GM15510 (cell line): ENCODE results near the gene IL21R.

Experiments
- POLR2A ChIP-seq: IDR thresholded peaks from 3 replicates; pipeline ENCODE4 v1.6.1; 2011; ENCODE audit warnings: borderline replicate concordance; ENCODE audit not compliant: insufficient read length; ENCODE audit errors: extremely low read depth

Gene IL21R

DNA sequence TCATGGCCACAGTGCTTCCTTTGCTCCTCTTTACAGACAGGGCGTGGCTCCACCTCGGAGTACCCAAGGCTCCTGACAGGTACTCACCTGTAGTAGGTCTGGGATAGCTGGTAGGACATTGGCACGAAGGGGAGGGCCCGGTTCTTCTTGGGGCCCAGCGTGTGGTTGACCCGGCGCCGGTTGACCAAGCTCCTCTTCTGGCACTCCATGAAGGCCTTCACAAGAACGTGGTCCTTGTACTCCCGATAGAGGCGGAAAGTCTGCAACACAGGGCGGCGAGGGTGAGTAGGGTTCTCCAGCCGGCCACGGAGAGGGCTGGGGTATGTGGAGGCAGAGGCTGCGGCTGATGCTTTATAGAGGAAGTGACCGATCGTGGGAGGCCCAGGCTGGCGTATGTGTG, 69.7 kb downstream of the IL21R start:
- no peak for TF ChIP-seq POLR2A

DNA sequence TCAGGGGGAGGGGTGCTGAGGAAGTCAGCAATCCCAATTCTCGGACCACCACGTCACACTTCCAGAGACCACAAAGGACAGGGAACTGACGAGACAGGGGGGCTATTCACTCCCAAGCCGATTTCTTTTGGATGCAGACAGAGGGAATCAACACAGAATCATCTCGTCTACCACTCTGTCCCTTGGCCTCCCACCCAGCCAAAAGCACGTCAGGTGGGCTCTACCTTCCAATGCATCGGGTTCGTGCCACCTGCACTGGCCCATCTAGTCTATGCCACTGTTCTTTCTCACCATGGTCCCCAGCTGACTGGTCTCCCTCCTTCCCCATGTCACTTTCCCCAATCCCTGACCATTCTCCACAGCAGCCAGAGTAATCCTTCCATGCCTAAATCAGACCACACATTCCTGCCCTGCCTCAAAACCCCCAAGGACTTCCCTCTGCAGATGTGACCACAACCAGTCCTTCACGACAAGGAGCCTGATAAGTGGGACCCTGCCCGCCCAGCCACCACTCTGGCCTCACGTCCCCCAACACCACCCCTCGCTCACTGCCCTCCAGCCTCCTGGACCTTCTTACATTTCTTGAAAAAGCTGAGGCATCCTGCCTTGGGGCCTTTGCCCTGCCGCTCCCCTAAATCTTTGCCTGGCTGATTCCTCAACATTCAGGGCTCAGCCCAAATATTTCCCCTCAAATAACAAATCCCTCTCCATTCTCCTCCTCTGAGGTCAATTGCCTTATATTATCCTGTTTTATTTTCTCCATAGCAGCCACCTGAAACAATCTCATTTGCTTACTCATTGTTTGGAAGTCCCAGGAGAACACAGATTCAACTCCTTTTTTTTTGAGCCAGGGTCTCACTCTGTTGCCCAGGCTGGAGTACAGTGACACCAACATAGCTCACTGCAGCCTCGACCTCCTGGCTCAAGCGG, 70.4 kb downstream of the IL21R start:
- no peak for TF ChIP-seq POLR2A

DNA sequence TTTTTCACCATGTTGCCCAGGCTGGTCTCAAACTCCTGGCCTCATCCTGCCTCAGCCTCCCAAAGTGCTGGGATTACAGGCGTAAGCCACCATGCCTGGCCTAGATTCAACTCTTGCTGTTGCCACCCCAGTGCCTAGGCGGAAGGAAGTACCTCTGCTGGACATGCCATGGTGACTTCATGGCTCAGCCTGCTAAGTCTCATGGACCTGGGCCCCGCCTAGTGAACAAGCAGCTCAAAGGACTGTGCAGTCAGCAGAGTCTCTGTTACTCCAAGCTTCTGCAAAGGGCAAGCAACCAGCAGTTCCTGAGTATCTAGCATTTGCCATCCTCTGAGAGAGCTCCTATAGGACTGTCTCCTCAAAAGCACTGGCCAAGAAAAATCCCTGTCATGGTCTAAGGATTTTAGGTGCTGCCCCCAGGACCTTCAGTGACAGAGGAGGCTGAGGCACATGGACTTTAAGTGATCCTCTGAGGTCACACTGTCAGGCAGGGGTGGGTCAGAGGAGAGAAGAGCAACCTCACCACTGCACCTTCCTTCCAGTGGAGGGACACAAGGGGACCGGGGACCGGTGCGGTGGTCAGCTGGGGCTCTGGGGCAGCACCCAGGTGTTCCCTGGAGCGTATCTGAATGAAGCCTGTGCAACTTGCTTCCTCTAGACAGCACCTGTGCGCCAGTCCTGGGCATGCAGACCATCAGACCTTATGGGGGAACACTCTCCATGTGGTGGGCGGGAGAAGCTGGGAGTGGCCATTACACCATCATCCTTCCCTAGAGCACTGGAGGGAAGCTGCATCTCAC, 71.3 kb downstream of the IL21R start:
- no peak for TF ChIP-seq POLR2A

DNA sequence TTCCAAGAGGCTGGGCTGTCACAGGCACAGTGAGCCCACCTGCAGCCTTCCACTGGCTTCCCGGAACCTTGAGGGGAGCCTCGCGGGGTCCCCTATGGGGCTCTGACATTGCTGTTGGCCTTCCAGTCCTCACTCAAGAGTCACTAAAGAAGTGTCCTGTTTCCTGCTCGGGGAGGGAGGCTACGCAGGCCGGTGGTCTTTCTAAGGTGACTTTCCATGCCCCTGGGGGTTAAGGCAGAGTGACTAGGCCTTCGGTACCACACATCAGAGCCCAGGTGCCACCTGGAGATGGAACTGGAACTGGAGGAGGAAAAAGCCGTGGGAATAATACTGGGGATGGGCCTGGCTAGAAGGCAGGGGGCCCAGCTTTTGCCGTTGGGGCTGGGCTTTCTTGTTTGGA, 72.1 kb downstream of the IL21R start:
- TF ChIP-seq POLR2A: no peak

DNA sequence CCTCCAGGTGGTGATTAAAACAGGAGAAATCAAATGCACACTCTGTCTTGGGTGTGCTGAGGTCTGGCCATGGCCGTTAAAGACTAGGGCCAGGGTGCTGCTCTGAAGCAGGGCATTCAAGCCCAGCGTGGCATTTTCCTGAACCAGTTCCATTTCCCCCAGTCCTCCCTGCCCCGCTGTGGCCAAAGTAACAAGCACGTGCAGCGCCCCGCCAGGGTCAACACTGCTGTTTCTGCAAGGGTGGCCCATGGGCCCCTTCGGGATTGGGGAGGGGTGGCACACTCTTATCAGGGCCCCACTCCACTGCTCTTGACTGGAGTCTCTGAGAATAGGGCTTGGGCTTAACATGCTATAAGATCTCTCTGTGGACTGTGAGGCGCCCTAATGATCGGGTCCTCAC, 72.9 kb downstream of the IL21R start:
- TF ChIP-seq POLR2A: no peak

DNA sequence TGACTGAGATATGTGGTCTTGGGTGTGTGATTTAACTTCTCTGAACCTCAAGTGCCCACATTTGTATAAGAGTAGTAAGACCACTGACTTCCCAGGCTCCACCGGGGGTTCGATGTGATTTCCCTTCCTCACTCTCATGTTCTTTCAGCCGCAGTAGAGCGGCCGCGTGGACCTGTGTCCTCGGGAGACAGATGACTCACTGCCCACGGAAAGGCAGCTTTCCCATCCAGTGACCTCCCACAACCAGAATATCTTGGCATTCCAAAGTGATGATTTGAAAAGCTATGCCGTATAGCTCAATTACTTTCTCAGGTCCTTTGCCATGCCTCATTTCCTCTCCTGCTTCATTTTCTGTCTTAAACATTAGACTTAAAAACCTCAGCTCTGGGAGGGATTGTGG, 73.6 kb downstream of the IL21R start:
- TF ChIP-seq POLR2A: no peak

DNA sequence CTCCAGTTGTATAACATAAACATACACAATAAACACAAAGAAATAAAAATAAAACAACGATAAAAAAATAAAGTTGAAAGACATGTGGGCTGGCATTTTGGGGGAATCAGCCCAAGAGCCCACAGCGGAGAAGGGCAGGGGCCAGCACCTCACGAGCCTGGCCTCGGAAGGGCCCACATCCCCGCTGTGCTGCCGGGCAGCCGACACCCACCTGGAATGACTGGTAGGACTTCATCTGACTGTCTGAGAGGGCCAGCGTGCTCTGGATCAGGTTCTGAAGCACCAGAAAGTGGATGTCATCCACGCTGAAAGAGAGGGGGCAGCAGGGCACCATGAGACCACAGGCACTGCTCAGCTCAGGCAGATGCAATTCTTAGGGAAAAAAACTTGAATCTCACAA, 74.3 kb downstream of the IL21R start:
- no peak for TF ChIP-seq POLR2A

DNA sequence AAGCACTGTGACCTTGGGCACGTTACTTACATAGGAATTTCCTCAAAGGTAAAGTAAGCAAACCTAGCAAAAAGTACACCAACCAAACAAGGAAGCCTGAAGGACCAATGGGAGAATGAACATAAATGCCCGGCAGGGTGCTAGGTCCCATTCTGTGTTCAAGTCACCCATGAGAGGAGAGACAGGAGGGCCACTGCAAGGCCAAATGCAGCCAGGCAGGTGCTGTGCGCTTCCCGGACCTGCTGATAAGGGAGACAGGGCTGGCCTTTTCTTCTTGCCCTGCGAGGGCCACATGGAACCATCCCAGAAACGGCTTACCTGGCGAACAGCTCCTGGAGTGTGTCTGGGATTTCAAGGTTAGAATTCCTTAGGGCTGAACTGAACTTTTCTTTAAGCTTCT, 78.8 kb downstream of the IL21R start:
- no peak for TF ChIP-seq POLR2A

DNA sequence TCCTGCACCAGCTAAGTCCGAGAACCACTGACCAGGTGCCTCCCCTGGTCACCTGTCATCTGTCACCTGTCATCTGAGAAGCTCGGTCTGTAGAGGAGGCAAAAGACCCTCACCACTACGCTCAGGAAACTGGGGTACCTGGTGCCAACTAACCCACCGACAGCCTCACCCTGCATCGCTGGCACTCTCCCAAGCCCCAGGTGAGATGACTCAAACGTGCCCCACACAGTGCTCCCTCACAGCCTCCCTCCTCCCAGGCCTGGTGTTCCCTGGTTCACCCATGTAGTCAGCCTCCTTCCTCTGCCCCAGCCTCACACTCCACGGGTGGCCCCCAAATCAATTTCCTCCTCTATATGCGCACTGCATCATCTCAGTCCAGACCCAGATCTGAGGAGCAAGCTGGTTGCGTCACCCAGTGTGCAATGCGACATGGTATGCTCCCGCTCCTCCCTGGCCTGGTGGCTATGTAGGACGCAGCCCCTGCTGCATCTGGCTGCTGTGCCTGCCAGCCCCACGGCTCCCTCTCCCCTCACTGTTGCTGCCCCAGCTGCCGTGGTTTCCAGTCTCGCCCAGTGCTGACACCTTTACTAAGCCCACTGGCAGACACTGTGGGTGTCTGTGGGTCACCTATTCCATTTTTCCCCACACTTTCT, 79.4 kb downstream of the IL21R start:
- no peak for TF ChIP-seq POLR2A

DNA sequence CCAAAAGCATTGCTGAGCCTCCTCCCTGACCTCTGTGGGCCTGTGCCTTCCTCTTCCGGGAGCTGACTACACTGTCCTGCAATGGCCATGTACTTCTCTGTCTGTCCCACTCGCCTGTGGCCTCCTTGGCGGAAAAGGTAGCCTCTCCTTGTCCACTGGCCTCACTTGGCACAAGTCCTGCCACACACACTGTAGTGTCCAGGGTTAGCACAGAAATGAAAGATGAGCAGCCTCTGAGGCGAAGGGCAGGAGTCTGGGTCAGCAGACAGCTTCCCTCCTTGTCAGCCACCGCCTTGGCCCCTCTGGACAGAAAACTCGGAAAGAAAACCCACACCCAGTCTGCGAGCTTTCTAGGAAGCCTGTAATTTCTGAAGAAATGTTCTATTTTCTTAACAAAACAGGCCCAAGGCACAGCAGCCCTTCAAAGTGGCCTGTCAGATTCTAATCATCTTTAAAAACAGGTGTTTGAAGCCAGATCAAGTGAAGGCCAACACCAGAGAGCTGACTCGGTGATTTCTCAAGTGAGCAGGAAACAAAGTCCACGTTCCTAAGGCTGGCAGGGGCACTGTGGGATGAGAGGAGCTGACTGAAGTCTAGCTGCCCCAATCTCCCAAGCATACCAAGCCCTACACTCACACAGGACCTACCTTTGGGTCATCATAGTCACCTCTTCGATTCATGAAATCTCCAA, 80.6 kb downstream of the IL21R start:
- no peak for TF ChIP-seq POLR2A

DNA sequence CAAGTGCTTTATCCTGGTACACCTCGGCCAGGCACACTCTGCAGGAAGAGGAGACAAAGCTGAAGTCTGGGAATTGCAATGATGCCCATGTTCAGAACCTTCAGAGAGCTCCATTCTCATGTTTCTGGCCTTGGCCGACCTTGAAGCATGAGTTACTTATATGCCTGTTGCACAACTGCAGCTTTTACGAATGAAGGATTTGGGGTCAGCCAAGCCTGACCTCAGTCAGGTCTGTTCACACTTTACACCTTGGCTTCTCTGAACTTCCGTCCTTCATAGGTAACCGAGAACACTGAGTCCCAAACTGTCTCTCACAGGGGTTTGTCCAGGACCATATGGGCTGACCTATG, 81.1 kb downstream of the IL21R start:
- no peak for TF ChIP-seq POLR2A

DNA sequence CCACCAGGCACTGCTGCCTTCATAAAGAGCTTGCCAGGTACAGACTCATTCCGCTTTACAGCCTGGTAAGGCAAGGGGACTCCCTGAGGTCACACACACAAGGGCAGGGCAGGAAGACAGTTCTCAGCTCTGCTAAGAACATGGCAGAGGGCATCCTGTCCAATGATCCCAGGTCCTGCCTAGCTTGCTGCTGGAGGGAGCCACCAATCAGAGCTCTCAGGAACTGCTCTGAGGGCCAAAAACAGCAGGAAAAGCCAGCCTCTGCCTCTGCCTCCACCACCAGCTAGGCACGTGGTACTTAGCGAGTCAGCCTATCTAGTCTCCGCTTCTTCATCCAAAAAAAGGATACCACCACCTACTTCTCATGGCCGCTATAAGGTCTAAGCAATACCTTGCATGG, 81.7 kb downstream of the IL21R start:
- TF ChIP-seq POLR2A: no peak

DNA sequence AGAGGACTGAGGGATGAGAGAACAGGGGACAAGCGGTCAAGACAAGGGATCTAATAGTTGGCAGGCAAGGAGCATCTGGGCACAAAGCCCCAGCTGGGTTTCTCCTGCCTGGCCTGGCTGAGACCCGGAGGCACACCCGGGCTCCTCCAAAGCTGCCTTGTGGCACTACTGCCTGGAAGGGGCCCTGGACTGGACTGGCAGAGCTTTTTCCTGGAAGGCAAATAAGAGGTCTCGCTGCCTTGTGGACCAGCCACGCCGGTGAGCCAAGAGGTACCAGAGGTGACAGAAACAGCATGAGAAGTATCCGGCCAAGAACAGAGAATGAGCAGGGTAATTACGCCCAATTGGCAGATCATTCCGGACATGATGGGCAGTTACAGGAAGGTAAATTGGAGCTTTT, 83.2 kb downstream of the IL21R start:
- no peak for TF ChIP-seq POLR2A

DNA sequence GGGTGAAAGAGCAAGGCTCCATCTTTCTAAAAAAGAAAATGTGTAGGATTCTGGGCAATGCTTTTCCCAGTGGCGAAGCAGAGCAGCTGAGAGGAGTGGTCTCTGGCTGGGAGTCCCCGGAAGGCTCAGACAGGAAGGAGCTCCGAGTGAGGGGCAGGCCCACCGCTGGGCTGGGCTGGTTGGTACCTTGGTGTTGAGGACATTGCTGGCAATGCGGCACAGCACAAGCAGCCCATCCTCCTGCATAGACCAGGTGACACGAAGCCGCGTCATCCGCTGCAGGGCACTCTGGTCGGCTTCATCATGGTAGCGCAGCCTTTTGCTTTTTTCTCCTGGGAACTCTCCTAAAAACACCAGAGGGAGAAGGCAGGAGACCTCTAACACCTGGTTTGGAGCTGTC, 83.8 kb downstream of the IL21R start:
- TF ChIP-seq POLR2A: no peak

DNA sequence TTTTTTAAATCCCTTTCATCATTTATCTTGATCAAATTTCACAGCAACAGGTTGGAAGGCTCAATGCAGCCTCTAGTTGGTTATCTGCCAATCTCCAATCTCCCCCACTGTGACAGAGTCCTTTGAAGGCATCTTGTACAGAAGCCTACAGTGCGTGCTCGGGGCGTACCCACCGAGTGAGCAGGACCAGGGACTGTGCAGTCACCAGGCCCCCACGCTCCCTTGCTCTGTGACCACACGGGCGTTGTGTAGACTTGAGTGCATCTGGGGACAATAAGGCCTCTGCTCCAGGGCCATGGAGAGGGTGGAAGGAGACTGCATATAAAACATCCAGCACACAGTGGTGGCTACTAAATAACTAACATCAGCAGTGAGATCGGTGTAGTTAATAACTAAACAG, 84.4 kb downstream of the IL21R start:
- TF ChIP-seq POLR2A: no peak
